ENCODE data around the gene CCDC88B. TPM values are rescaled to one million over a fixed set of nuclear protein-coding genes. Genes with fewer than 3 reads are reported as not detected.

The CCDC88B gene
- total and polyA plus RNA-seq, 7 donors, result 2.6 to 157 (median 8.6) TPM

DNA sequence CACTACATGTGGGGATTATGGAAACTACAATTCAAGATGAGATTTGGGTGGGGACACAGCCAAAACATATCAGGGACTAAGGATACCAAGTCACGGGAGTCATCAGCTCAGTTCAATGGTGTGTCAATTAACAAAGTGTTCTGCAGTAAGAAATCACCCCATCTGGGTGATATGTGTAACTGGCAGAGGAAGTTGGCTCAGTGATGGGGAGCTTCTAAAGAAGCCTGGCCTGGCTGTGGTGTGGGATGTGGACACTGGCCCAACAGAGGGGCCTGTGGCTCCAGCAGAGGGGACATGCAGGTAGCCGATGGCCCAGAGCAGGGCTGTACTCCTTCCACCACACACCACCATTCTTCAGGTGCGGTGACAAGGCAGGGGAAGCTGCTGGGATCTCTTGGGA is 50.6 kb downstream of the CCDC88B start:
- 81 to 83% methylated on average over 3 of the region's 3 CpGs for WGBS, 2 donors
- Histone ChIP-seq H3K9me3 (no peaks in the 10 kb centered on the region), H3K36me3 (no peaks in the 10 kb centered on the region), H3K4me1 (peaks cover 0 to 20% (median 13%) of the 10 kb centered on the region in 4 donors), H3K27ac (no peak overlapping the region), H3K4me3 (no peak overlapping the region), H3K27me3 (no peaks in the 10 kb centered on the region)
- DNase-seq, result no peak
- intact Hi-C loops (cut with DNase I), result no loop called here
- TF ChIP-seq POLR2A (IDR thresholded peaks at IDR 0.05) (no peak), POLR2AphosphoS5 (IDR thresholded peaks at IDR 0.05) (no peak), CTCF (IDR thresholded peaks at IDR 0.05) (no peak), EP300 (IDR thresholded peaks at IDR 0.05) (no peak)

DNA sequence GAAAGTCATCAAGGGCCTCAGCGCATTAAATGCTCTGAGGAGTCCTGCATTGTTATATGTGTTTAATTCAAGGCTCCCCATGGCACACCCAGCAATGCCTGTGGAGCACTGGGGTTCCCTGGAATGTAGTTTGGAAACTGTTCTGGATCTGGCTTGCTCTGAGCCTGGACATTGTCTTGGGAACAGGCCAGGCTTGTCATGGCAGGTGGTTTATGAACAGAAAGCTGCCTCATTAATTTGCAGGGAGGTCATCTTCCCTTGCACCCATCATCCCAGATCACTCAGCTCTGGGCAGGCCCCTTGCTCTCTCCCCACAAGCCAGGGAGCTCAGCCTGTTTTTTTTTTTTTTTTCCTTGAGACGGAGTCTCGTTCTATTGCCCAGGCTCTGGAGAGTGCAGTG is 51.8 kb downstream of the CCDC88B start:
- Histone ChIP-seq H3K4me1 (peaks cover 0 to 25% (median 21%) of the 10 kb centered on the region in 4 donors), H3K36me3 (no peaks in the 10 kb centered on the region), H3K27ac (no peak overlapping the region), H3K9me3 (no peaks in the 10 kb centered on the region), H3K27me3 (no peaks in the 10 kb centered on the region), H3K4me3 (no peak overlapping the region)
- WGBS, 2 donors, result 84 to 91% methylated on average over 3 of the region's 3 CpGs
- intact Hi-C loops (cut with DNase I), result no loop called here
- TF ChIP-seq POLR2AphosphoS5 (IDR thresholded peaks at IDR 0.05) (peak; percentile 45 to 88 (median 77)), POLR2A (IDR thresholded peaks at IDR 0.05) (no peak), CTCF (IDR thresholded peaks at IDR 0.05) (no peak), EP300 (IDR thresholded peaks at IDR 0.05) (peak in 3 of 4 donors; percentile 19 to 40 (median 35))
- DNase-seq, result no peak

- Histone ChIP-seq H3K9me3 (no peaks in the 10 kb centered on the region), H3K4me1 (peaks cover 0 to 25% (median 21%) of the 10 kb centered on the region in 4 donors), H3K27me3 (no peaks in the 10 kb centered on the region), H3K4me3 (no peak overlapping the region), H3K27ac (peak overlapping the region in 1 of 4 donors; percentile 27), H3K36me3 (no peaks in the 10 kb centered on the region)
- intact Hi-C loops (cut with DNase I), result no loop called here
- no peak for TF ChIP-seq POLR2AphosphoS5 (IDR thresholded peaks at IDR 0.05)
- TF ChIP-seq CTCF (IDR thresholded peaks at IDR 0.05), result no peak
- TF ChIP-seq EP300 (IDR thresholded peaks at IDR 0.05), result no peak
- no peak for TF ChIP-seq POLR2A (IDR thresholded peaks at IDR 0.05)
- no peak for DNase-seq
- WGBS, 2 donors, result 72 to 80% methylated on average over 13 of the region's 13 CpGs
These were observed 55.6 kb downstream of the CCDC88B start for GRCh38 chr11:64395545-64396078.

DNA sequence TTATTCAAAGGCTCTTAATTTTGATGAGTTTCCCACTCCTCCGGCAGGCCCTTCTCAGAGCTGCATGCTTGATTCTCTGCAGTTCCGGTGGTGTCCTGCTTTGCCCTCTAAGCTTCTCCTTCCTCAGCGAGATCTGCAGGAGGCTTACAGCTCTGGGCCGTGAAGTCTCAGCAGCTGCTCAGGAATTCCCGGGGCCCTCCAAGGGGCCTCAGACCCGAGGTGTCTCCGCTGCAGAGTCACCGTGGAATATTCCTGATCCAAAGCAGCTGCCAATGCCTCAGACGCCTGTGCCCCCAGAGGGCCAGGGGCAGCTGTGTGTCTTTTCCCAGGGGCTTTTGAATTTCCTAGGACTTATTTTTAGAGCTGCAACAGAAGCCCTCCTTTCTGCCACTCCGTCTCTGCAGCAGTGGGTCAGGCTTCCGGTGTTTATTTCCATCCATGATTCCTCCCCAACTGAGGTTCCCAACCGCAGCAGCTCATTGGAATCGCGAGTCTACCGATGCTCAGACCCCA is 56.1 kb downstream of the CCDC88B start:
- Histone ChIP-seq H3K36me3 (no peaks in the 10 kb centered on the region), H3K27me3 (no peaks in the 10 kb centered on the region), H3K9me3 (no peaks in the 10 kb centered on the region), H3K4me1 (peaks cover 0 to 25% (median 20%) of the 10 kb centered on the region in 4 donors), H3K4me3 (no peak overlapping the region), H3K27ac (peak overlapping the region in 2 of 4 donors; percentile 2 to 27)
- TF ChIP-seq CTCF (IDR thresholded peaks at IDR 0.05) (no peak), POLR2A (IDR thresholded peaks at IDR 0.05) (no peak), POLR2AphosphoS5 (IDR thresholded peaks at IDR 0.05) (no peak), EP300 (IDR thresholded peaks at IDR 0.05) (no peak)
- intact Hi-C loops (cut with DNase I), result no loop called here
- 24 to 64% methylated on average over 15 of the region's 15 CpGs for WGBS, 2 donors
- no peak for DNase-seq

DNA sequence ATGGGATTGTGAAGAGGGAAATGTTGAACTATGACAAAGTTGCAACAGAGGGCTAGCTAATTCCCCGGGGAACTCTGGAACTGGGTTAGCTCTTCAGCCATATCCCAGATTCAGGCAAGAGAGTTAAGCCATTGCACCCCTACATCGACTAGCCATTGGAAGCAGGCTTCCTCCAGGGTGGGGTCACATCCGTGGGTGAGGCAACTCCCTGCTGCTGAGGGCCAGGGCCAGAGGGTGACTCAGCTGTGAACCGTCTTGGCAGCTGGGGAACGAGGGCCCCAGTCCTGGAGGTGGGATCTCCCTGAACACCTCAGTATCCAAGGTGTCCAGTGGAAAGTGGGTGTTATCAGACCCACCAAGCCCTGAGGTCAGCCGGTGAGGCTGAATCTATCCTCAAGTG is 60.1 kb downstream of the CCDC88B start:
- 37 to 60% methylated on average over 6 of the region's 6 CpGs for WGBS, 2 donors
- Histone ChIP-seq H3K4me3 (no peak overlapping the region), H3K27me3 (no peaks in the 10 kb centered on the region), H3K4me1 (peaks cover 0 to 12% (median 8%) of the 10 kb centered on the region in 4 donors), H3K9me3 (no peaks in the 10 kb centered on the region), H3K36me3 (no peaks in the 10 kb centered on the region), H3K27ac (no peak overlapping the region)
- intact Hi-C loops (cut with DNase I), result no loop called here
- no peak for DNase-seq
- TF ChIP-seq CTCF (IDR thresholded peaks at IDR 0.05) (no peak), POLR2A (IDR thresholded peaks at IDR 0.05) (no peak), EP300 (IDR thresholded peaks at IDR 0.05) (no peak), POLR2AphosphoS5 (IDR thresholded peaks at IDR 0.05) (no peak)
